Adrenal gland (tissue), 19 donors: ENCODE measurements around the gene CXorf38. TPM values are rescaled to one million over a fixed set of nuclear protein-coding genes. Genes with fewer than 3 reads are reported as not detected.

Experiments
- DNase-seq, 7 donors: peaks; one replicate each; pipeline ENCODE4 v3.0.0-alpha.2; 2019 to 2020
- H3K27ac ChIP-seq, 5 donors: fragments of 200-600 bp; sonication (generic) in 4 of 5; 1 replicate in 3 of 5; 2 replicates in 2 of 5; pipeline versions ENCODE4 v1.5.1 to v1.8.0; 2016 to 2020; ENCODE audit warnings: mild to moderate bottlenecking in 1 of 5
- H3K27me3 ChIP-seq: fragments of 200-600 bp; 2 replicates; pipeline ENCODE4 v1.8.0; 2021
- H3K36me3 ChIP-seq, 2 donors: fragments of 200-600 bp; replicated peaks in 1 of 2; 1 replicate in 1 of 2; 2 replicates in 1 of 2; pipeline versions ENCODE4 v1.5.1 to v1.8.0; 2018 to 2022
- H3K4me1 ChIP-seq, 2 donors: fragments of 200-600 bp; replicated peaks in 1 of 2; 1 replicate in 1 of 2; 2 replicates in 1 of 2; pipeline versions ENCODE4 v1.5.1 to v1.8.0; 2018 to 2021
- H3K4me3 ChIP-seq, 4 donors: fragments of 200-600 bp; sonication (generic) in 3 of 4; one replicate each; pipeline ENCODE4 v1.5.1; 2016 to 2018
- H3K9me3 ChIP-seq, 3 donors: fragments of 200-600 bp; sonication (generic) in 1 of 3; replicated peaks in 1 of 3; 1 replicate in 2 of 3; 2 replicates in 1 of 3; pipeline versions ENCODE4 v1.5.1 to v1.8.0; 2016 to 2021
- CTCF ChIP-seq, 6 experiments: fragments of 450-650 bp in 4 of 6; fragments of 200-600 bp in 2 of 6; sonication (generic) in 1 of 6; IDR thresholded peaks; 1 replicate in 5 of 6; 2 replicates in 1 of 6; pipeline versions ENCODE4 v1.5.1 to v1.8.0; 2016 to 2021; ENCODE audit warnings: antibody characterized with exemption in 6 of 6, mild to moderate bottlenecking in 2 of 6, moderate library complexity in 1 of 6
- POLR2A ChIP-seq, 2 donors: fragments of 450-650 bp; IDR thresholded peaks; one replicate each; pipeline ENCODE4 v1.6.1; 2017; ENCODE audit warnings: antibody characterized with exemption in 2 of 2, mild to moderate bottlenecking in 2 of 2, moderate library complexity in 1 of 2
- WGBS, 4 donors: extraction: QIAGEN DNeasy Blood & Tissue Kit in 2 of 4; methylation state at CpG; one replicate each; pipeline versions ENCODE4 v1.1.5 to v1.1.7; 2013 to 2017; 5-methylcytosine and 5-hydroxymethylcytosine counted together
- intact Hi-C, 2 donors: fragments of 100-400 bp; cut with DNase I; formaldehyde crosslinking; loops; one replicate each; pipeline versions ENCODE4 v1.14.1 to v1.15.0; 2022 to 2023
- long read RNA-seq, 10 donors: library from polyadenylated mRNA in 3 of 10; unstranded in 2 of 10; stranded (forward) in 1 of 10; transcript quantifications; one replicate each; pipeline ENCODE4 v2.0.0 and lab custom pipeline, GENCODE V29; 2021 to 2026
- polyA plus RNA-seq, 3 donors: library from polyadenylated mRNA; stranded (reverse); fragments of 200-250 nt in 2 of 3; fragments of 350-450 nt in 1 of 3; fragmentation: Illumina TruSeq in 1 of 3; extraction: RNeasy Lipid Tissue Mini Kit (QIAGEN cat#74804) in 1 of 3; gene quantifications; one replicate each; pipeline ENCODE4 v1.2.3, GENCODE V29; 2013 to 2014
- total RNA-seq, 9 donors: library from RNA; depleted of rRNA in 4 of 9; stranded (reverse); fragments of >200 nt in 4 of 9; fragments of 120-200 nt in 1 of 9; fragmentation: NEBNext Ultra II Directional in 1 of 9; extraction: Animal tissue kit (Norgen Biotek cat#: 25700) in 1 of 9; gene quantifications; one replicate each; pipeline versions ENCODE4 v1.1.0 to v1.2.4, GENCODE V29; 2013 to 2023
- donor health status: healthy with polysubstance abuse.
- donor health status: Bipolar disorder and iron deficiency.
- donor health status: DM: yes; HTN: yes; CAD: no.
- donor health status: DM: no; HTN: no; CAD: no.
- donor health status: DM: no; HTN: no; CAD: no.
- donor health status: DM: yes; HTN: yes; CAD: no.

CXorf38 gene
- 10 to 100 TPM; 14.5 to 23.8 (median 19.5) TPM for total RNA-seq
- 10 to 100 TPM in 1 of 3 donors, 1 to 10 TPM in 2; 6.6 to 14.4 (median 8.2) TPM for polyA plus RNA-seq
- long read RNA-seq, donor 1, transcript CXorf38-201 (7 exons, 2,118 nt) = major isoform, 6 of 15 reads
- long read RNA-seq, donor 1, partial matches to known transcripts = 9 of 15 reads
- long read RNA-seq, donor 1, other reads (novel, unspliced or antisense) = 0 of 15 reads
- long read RNA-seq, donor 2, partial matches to known transcripts = 0 of 4 reads
- long read RNA-seq, donor 2, other reads (novel, unspliced or antisense) = 0 of 4 reads
- long read RNA-seq, donor 3, transcript CXorf38-201 (7 exons, 2,118 nt) = major isoform, 5 of 5 reads
- long read RNA-seq, donor 3, partial matches to known transcripts = 0 of 5 reads
- long read RNA-seq, donor 3, other reads (novel, unspliced or antisense) = 0 of 5 reads
- long read RNA-seq, donor 4, transcript CXorf38-201 (7 exons, 2,118 nt) = major isoform, 6 of 8 reads
- long read RNA-seq, donor 4, partial matches to known transcripts = 2 of 8 reads
- long read RNA-seq, donor 4, other reads (novel, unspliced or antisense) = 0 of 8 reads
- long read RNA-seq, donor 5, transcript CXorf38-201 (7 exons, 2,118 nt) = major isoform, 12 of 17 reads
- long read RNA-seq, donor 5, partial matches to known transcripts = 1 of 17 reads
- long read RNA-seq, donor 5, other reads (novel, unspliced or antisense) = 4 of 17 reads
- long read RNA-seq, donor 6, partial matches to known transcripts = 0 of 6 reads
- long read RNA-seq, donor 6, other reads (novel, unspliced or antisense) = 2 of 6 reads
- long read RNA-seq, donor 7 = 0 reads
- long read RNA-seq, donor 8, transcript CXorf38-201 (7 exons, 2,118 nt) = major isoform, 5 of 5 reads
- long read RNA-seq, donor 8, partial matches to known transcripts = 0 of 5 reads
- long read RNA-seq, donor 8, other reads (novel, unspliced or antisense) = 0 of 5 reads
- long read RNA-seq, donor 9, partial matches to known transcripts = 0 of 2 reads
- long read RNA-seq, donor 9, other reads (novel, unspliced or antisense) = 0 of 2 reads
- long read RNA-seq, donor 10, partial matches to known transcripts = 0 of 2 reads
- long read RNA-seq, donor 10, other reads (novel, unspliced or antisense) = 0 of 2 reads

- H3K27ac ChIP-seq = peak within 1 kb of the TSS; percentile 46 to 87 (median 71)
- peak within 1 kb of the TSS in 3 of 4 donors; percentile 42 to 95 (median 77) for H3K4me3 ChIP-seq
- H3K4me1 ChIP-seq = peaks cover 8 to 39% of the 10 kb centered on the region in 2 donors
- whole genome bisulfite sequencing, 4 donors = 2 to 38% (median 5%) methylated on average over 4 to 66 of the region's 66 CpGs
- TF ChIP-seq POLR2A (IDR thresholded peaks at IDR 0.05) = peak; percentile 20 to 63
- no peak for TF ChIP-seq CTCF (IDR thresholded peaks at IDR 0.05)
- peak; percentile 91 to 96 (median 95) for DNase-seq
- H3K36me3 ChIP-seq = no peaks in the 10 kb centered on the region
- intact Hi-C loops = loop anchor here in 1 of 2 donors (10.0 kb wide), 1 partner anchor 103 kb away; no protein-coding TSS in a partner anchor
- no peaks in the 10 kb centered on the region for H3K27me3 ChIP-seq
- no peaks in the 10 kb centered on the region for H3K9me3 ChIP-seq
Observed at GRCh38 chrX:40647307-40648197, at the start of gene CXorf38. Gene CXorf38 (minus strand): TSS chrX:40647561. CDS start chrX:40647520, 41 bp downstream.

- no peak for TF ChIP-seq POLR2A (IDR thresholded peaks at IDR 0.05)
- TF ChIP-seq CTCF (IDR thresholded peaks at IDR 0.05) = no peak
- intact Hi-C loops = no loop called here
- Histone ChIP-seq H3K9me3 (no peaks in the 10 kb centered on the region), H3K4me3 (no peak overlapping the region), H3K27me3 (peaks cover under 1% of the 10 kb centered on the region), H3K36me3 (no peaks in the 10 kb centered on the region), H3K4me1 (no peaks in the 10 kb centered on the region), H3K27ac (no peak overlapping the region)
- 87 to 100% (median 92%) methylated on average over 1 of the region's 1 CpG for WGBS, 4 donors
- DNase-seq = no peak
Observed at GRCh38 chrX:40694802-40695201, 47.4 kb upstream of the CXorf38 start.

- Histone ChIP-seq H3K27me3 (peaks cover 5% of the 10 kb centered on the region), H3K9me3 (no peaks in the 10 kb centered on the region), H3K4me3 (no peak overlapping the region), H3K27ac (no peak overlapping the region), H3K4me1 (no peaks in the 10 kb centered on the region), H3K36me3 (peaks cover 0 to 10% of the 10 kb centered on the region in 2 donors)
- intact Hi-C loops = no loop called here
- no peak for TF ChIP-seq CTCF (IDR thresholded peaks at IDR 0.05)
- TF ChIP-seq POLR2A (IDR thresholded peaks at IDR 0.05) = no peak
- DNase-seq = no peak
Observed at GRCh38 chrX:40688929-40689328, 41.6 kb upstream of the CXorf38 start.
